ENCODE results near the gene WDR90.

- TF ChIP-seq CTCF (IDR thresholded peaks at IDR 0.05; ENCODE audit: low read depth, low read length) (no peak), MAX (IDR thresholded peaks at IDR 0.05; ENCODE audit: low read depth, low read length) (peak; percentile 89), POLR2A (IDR thresholded peaks at IDR 0.05; ENCODE audit: extremely low read depth, insufficient read length) (peak; percentile 75), MYC (IDR thresholded peaks at IDR 0.05; ENCODE audit: low read depth, low read length) (peak; percentile 98)
These were observed 12.7 kb upstream of the WDR90 start, which contains the start of gene METTL26 for GRCh38 chr16:636206-637080.

Data from NB4 (cell line).